Measurements from ENCODE around the gene ST6GALNAC5. TPM values are rescaled to one million over a fixed set of nuclear protein-coding genes. Genes with fewer than 3 reads are reported as not detected.

ST6GALNAC5 gene
- total RNA-seq, 2 donors from 2014 or later = 2.6 to 12.9 TPM

GRCh38 chr1:77047575-77047974, 180.3 kb downstream of the ST6GALNAC5 start:
- 79 to 85% methylated on average over 1 of the region's 1 CpG for WGBS, 2 donors
- Histone ChIP-seq H3K4me3 (no peak overlapping the region), H3K9me3 (no peaks in the 10 kb centered on the region), H3K27ac (no peak overlapping the region), H3K4me1 (no peaks in the 10 kb centered on the region), H3K36me3 (replicated peaks in 1 of 2; ENCODE audit: insufficient read depth in 1 of 2, low read depth in 2 of 2) (no peaks in the 10 kb centered on the region), H3K27me3 (no peaks in the 10 kb centered on the region)
- intact Hi-C loops (cut with DNase I) = no loop called here
- no peak for DNase-seq
- no peak for ATAC-seq
- TF ChIP-seq POLR2A (IDR thresholded peaks at IDR 0.05) = no peak
- no peak for TF ChIP-seq CTCF (IDR thresholded peaks at IDR 0.05)

- H3K36me3 ChIP-seq (replicated peaks in 1 of 2; ENCODE audit: insufficient read depth in 1 of 2, low read depth in 2 of 2) = no peaks in the 10 kb centered on the region
- no peaks in the 10 kb centered on the region for H3K27me3 ChIP-seq
- H3K4me3 ChIP-seq = no peak overlapping the region
- intact Hi-C loops (cut with DNase I) = no loop called here
- H3K27ac ChIP-seq = no peak overlapping the region
- DNase-seq = no peak
- ATAC-seq = no peak
- TF ChIP-seq POLR2A (IDR thresholded peaks at IDR 0.05) (no peak), CTCF (IDR thresholded peaks at IDR 0.05) (no peak)
- WGBS, 2 donors = 59 to 69% methylated on average over 3 of the region's 3 CpGs
- no peaks in the 10 kb centered on the region for H3K9me3 ChIP-seq
- no peaks in the 10 kb centered on the region for H3K4me1 ChIP-seq
These were observed 180.8 kb downstream of the ST6GALNAC5 start for GRCh38 chr1:77047978-77048614.

GRCh38 chr1:77048615-77049005, 181.3 kb downstream of the ST6GALNAC5 start:
- no peaks in the 10 kb centered on the region for H3K4me1 ChIP-seq
- no peaks in the 10 kb centered on the region for H3K9me3 ChIP-seq
- intact Hi-C loops (cut with DNase I) = no loop called here
- TF ChIP-seq POLR2A (IDR thresholded peaks at IDR 0.05) (no peak), CTCF (IDR thresholded peaks at IDR 0.05) (no peak)
- H3K27me3 ChIP-seq = no peaks in the 10 kb centered on the region
- H3K4me3 ChIP-seq = no peak overlapping the region
- H3K27ac ChIP-seq = no peak overlapping the region
- no peak for DNase-seq
- no peaks in the 10 kb centered on the region for H3K36me3 ChIP-seq (replicated peaks in 1 of 2; ENCODE audit: insufficient read depth in 1 of 2, low read depth in 2 of 2)
- no peak for ATAC-seq
- WGBS, 2 donors = 25 to 54% methylated on average over 1 of the region's 1 CpG

GRCh38 chr1:77051425-77051824, 184.1 kb downstream of the ST6GALNAC5 start:
- 22 to 23% methylated on average over 1 of the region's 1 CpG for WGBS, 2 donors
- no peaks in the 10 kb centered on the region for H3K27me3 ChIP-seq
- H3K27ac ChIP-seq = no peak overlapping the region
- H3K9me3 ChIP-seq = no peaks in the 10 kb centered on the region
- DNase-seq (no peak), ATAC-seq (no peak)
- no peaks in the 10 kb centered on the region for H3K36me3 ChIP-seq (replicated peaks in 1 of 2; ENCODE audit: insufficient read depth in 1 of 2, low read depth in 2 of 2)
- intact Hi-C loops (cut with DNase I) = no loop called here
- H3K4me3 ChIP-seq = no peak overlapping the region
- H3K4me1 ChIP-seq = no peaks in the 10 kb centered on the region
- TF ChIP-seq POLR2A (IDR thresholded peaks at IDR 0.05) (no peak), CTCF (IDR thresholded peaks at IDR 0.05) (no peak)

- Histone ChIP-seq H3K4me1 (no peaks in the 10 kb centered on the region), H3K9me3 (no peaks in the 10 kb centered on the region), H3K27ac (no peak overlapping the region), H3K27me3 (no peaks in the 10 kb centered on the region), H3K36me3 (replicated peaks in 1 of 2; ENCODE audit: insufficient read depth in 1 of 2, low read depth in 2 of 2) (no peaks in the 10 kb centered on the region), H3K4me3 (no peak overlapping the region)
- WGBS, 2 donors = 81 to 82% methylated on average over 7 of the region's 7 CpGs
- DNase-seq = no peak
- no peak for ATAC-seq
- intact Hi-C loops (cut with DNase I) = no loop called here
- TF ChIP-seq CTCF (IDR thresholded peaks at IDR 0.05) (no peak), POLR2A (IDR thresholded peaks at IDR 0.05) (no peak)
These were observed 189.2 kb downstream of the ST6GALNAC5 start for GRCh38 chr1:77056525-77056924.
